GM21737 (cell line): ENCODE results near the gene SLC26A3.
"Not testable (repeated sequence)": the region's sequence is repeated elsewhere in the genome, so short reads cannot be mapped to it uniquely, and the experiment has no call there.

Experiments
- ATAC-seq: cut with Tn5 transposase; IDR thresholded peaks from one replicate; pipeline ENCODE4 v1.9.1; 2021; ENCODE audit warnings: mild to moderate bottlenecking, moderate library complexity; ENCODE audit not compliant: unreplicated experiment

Gene SLC26A3

GRCh38 chr7:107803009-107803610 is at the start of gene SLC26A3:
SLC26A3 (minus strand) TSS chr7:107803223; CDS start chr7:107794509, 8,714 bp downstream.
- ATAC-seq = no peak

GRCh38 chr7:107850643-107851042 is 47.6 kb upstream of the SLC26A3 start:
- no peak for ATAC-seq

GRCh38 chr7:107850216-107850615 is 47.2 kb upstream of the SLC26A3 start:
- ATAC-seq = no peak

DNA sequence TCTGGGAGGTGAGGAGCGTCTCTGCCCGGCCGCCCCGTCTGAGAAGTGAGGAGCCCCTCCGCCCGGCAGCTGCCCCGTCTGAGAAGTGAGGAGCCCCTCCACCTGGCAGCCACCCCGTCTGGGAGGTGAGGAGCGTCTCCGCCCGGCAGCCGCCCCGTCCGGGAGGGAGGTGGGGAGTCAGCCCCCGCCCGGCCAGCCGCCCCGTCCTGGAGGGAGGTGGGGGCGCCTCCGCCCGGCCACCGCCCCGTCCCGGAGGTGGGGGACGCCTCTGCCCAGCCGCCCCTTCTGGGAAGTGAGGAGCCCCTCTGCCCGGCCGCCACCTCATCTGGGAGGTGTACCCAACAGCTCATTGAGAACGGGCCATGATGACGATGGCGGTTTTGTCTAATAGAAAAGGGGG is 45.2 kb upstream of the SLC26A3 start:
- ATAC-seq = not testable (repeated sequence)

DNA sequence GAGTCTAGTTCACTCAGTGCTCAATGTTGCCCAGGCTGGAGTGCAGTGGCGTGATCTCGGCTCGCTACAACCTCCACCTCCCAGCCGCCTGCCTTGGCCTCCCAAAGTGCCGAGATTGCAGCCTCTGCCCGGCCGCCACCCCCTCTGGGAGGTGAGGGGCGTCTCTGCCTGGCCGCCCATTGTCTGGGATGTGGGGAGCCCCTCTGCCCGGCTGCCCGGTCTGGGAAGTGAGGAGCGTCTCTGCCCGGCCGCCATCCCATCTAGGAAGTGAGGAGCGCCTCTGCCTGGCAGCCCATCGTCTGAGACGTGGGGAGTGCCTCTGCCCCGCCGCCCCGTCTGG is 44.8 kb upstream of the SLC26A3 start:
- ATAC-seq = not testable (repeated sequence)

GRCh38 chr7:107847168-107847835 is 44.3 kb upstream of the SLC26A3 start:
- no peak for ATAC-seq

GRCh38 chr7:107846324-107846723 is 43.3 kb upstream of the SLC26A3 start:
- no peak for ATAC-seq

- no peak for ATAC-seq
Observed at GRCh38 chr7:107843184-107843583, 40.2 kb upstream of the SLC26A3 start.

GRCh38 chr7:107842213-107842612 is 39.2 kb upstream of the SLC26A3 start:
- no peak for ATAC-seq

- ATAC-seq = no peak
Observed at GRCh38 chr7:107838816-107839565, 36.0 kb upstream of the SLC26A3 start.

GRCh38 chr7:107838024-107838601 is 35.1 kb upstream of the SLC26A3 start:
- no peak for ATAC-seq

DNA sequence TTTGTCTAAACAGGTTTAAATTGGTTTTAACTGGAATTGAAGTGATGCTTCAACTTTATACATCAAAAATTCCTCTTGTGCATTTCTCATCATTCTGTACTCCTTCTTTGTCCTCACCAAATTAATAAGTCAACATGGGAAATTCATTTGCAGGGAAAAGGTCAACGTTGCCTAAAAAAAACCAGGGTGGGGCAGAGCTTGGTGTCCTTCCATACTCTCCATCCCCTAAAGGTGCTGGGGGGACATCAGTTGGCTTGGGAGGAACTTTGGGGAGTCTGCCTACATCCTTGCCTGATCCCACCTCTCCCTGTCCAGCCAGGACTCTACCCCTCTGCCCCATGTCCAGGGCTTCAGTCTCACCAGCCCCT is 34.1 kb upstream of the SLC26A3 start:
- no peak for ATAC-seq

DNA sequence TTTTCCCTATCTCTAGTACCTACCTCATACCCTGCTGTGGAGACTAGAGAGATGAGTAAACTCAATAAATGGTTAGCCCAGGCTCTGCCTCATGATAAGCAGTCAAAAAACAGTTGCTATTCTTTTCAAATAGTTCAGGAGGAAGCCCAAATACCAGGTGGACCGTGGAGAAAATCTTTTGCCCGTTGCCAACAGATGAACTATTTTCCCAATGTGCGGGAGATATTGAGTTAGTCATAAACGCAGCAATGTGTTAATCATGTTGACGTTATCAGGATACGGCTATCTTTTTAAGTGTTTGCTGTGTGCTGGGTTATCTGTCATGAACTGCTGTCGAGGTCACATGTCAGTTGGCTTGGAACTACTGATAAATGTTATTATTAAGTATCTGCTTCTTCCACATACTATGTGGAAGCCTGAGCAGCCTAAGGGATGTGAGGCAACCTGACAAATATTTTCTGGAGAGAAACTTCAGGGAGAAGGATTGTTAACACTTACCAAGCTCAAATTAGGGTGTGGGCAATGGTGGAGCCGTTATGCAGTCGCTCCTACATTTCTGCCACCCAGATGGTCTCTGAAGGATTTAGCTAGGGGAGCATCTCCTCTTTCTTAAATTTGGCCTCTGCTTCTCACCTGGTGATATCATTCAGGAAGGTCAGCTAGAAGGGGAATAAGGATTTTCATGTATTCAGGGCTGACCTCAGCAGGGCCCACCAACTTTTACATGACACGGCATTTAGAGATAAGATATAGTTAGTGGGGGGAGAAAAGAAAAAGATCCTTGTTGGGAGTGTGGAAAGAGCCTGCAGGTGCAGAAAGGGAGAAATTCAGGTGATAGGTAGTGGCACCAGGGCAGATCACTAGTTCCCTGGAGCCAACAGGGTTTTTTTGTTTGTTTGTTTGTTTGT is 33.5 kb upstream of the SLC26A3 start:
- no peak for ATAC-seq

GRCh38 chr7:107834401-107834800 is 31.4 kb upstream of the SLC26A3 start:
- ATAC-seq = no peak

DNA sequence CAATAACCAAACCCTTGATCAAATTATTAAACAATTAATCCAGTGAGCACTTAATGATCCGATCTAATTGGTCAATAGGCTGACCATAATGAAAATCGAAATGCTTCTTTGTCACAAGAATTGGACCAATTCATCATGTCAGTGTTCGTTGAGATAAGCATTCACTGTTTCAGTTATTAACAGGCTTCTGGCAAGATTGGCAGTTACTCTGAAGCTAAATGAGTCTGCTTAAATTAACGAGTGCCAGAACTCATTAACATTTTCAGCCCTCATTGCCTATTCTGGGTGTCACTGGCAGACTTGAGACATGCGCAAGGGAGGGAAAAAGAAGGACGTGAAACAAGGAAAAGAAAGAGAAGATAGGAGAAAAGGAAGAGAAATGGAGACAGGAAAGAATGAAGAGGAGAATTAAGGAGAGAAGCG is 30.7 kb upstream of the SLC26A3 start:
- no peak for ATAC-seq

DNA sequence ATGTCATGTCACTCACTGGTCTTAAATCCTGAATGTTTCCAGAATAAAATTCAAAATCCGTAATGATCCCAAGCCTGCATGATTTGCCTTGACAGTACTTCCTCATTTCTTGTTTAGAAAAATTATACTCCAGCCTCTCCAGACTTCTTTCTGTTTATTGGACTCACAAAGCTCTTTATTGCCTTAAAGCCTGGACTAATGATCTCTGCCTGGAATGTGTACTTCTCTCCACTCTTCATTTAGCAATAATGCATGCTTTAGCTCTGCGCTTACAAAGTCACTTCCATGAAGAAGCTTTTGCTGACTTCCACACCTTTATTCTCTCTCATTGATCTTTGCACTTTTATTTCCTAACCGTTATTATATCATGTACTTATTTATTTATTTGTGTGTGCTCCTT is 27.4 kb upstream of the SLC26A3 start:
- ATAC-seq = no peak

- ATAC-seq = no peak
Observed at GRCh38 chr7:107828540-107828939, 25.5 kb upstream of the SLC26A3 start.

DNA sequence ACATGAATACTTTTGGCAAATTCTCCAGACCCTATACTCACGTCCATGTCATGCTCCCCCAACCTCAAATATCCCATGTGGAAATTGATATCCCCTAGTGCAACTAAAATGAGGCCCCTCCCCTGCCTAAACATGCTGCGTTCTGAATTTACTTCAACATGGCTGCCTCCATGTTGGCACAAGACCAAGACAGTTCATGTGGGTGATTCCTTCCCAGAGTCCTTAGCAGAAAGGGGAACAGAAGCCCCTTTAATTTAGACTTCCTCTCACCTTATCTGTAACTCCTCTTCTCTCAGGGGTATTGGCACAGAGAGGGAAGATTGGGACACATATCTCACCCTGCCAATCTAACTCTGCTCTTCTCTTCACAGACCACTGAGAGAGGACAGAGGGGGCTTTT is 24.5 kb upstream of the SLC26A3 start:
- ATAC-seq = no peak

DNA sequence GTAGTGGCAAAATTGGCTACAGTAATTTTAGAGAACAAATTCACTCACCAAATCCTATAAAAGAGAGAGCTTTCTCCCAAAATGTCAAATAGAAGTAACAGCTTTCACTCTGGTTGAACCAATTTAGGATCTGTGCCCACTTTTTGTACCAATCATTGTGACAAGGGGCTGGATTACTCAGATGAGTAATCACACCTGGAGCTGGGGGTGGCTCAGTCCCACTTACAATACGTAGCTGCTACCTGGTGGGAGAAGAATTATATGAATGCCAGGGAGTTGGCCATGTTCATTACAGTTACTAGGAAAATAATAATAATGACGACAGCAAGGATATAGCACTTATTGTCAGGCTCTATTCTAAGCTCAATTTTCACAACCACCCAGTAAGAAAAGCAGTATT is 23.4 kb upstream of the SLC26A3 start:
- ATAC-seq = no peak

DNA sequence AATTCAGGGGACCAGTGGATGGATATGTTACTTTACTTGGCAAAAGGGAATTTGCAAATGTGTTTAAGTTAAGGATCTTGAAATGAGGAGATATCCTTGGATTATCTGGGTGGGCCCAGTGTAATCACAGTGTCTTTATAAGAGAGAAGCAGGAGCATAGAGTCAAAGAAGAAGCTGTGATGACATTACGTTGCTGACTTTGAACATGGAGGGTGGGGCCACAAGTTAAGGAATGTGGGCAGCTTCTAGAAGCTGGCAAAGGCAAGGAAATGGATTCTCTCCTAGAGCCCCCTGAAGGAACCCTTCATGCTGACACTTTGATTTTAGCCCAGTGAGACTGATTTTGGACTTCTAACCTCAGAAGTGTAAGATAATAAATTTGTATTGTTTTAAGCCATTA is 21.8 kb upstream of the SLC26A3 start:
- no peak for ATAC-seq

DNA sequence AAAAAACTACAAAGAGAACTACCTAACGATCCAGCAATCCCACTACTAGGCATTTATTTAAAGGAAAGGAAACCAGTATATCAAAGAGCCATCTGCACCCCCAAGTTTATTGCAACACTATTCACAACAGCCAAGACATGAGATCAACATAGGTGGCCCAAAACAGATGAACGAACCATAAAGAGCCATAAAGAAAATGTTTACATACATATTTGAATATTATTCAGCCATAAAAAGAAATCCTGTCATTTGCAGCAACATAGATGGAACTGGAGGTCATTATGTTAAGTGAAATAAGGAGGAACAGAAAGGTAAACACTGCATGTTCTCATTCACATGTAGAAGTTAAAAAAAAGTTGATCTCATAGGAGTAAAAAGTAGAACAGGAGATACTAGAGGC is 15.6 kb upstream of the SLC26A3 start:
- ATAC-seq = no peak
